Esophagus (tissue), 2 donors: Measurements from ENCODE around the gene MYH6. TPM values are rescaled to one million over a fixed set of nuclear protein-coding genes. Genes with fewer than 3 reads are reported as not detected.

Experiments used
- H3K27ac ChIP-seq, 2 donors: one replicate each; pipeline ENCODE4 v1.5.1; 2013; ENCODE audit warnings: low read depth in 2 of 2, mild to moderate bottlenecking in 2 of 2, inconsistent platforms in 1 of 2, low read length in 1 of 2, moderate library complexity in 1 of 2
- H3K27me3 ChIP-seq, 2 donors: one replicate each; pipeline ENCODE4 v1.6.1; 2013; ENCODE audit warnings: low read length in 2 of 2, control low read depth in 1 of 2, mild to moderate bottlenecking in 1 of 2; ENCODE audit not compliant: insufficient read depth in 2 of 2, control insufficient read depth in 1 of 2
- H3K36me3 ChIP-seq, 2 donors: one replicate each; pipeline ENCODE4 v1.6.1; 2013; ENCODE audit warnings: low read length in 1 of 2; ENCODE audit not compliant: control insufficient read depth in 2 of 2, insufficient read depth in 2 of 2
- H3K4me1 ChIP-seq, 2 donors: one replicate each; pipeline ENCODE4 v1.6.1; 2013; ENCODE audit warnings: low read length in 1 of 2; ENCODE audit not compliant: control insufficient read depth in 2 of 2, insufficient read depth in 2 of 2
- H3K4me3 ChIP-seq, 2 donors: one replicate each; pipeline ENCODE4 v1.5.1; 2013; ENCODE audit warnings: low read length in 2 of 2, mild to moderate bottlenecking in 2 of 2, low read depth in 1 of 2, moderate library complexity in 1 of 2
- H3K9me3 ChIP-seq, 2 donors: one replicate each; pipeline ENCODE4 v1.6.1; 2013; ENCODE audit warnings: mild to moderate bottlenecking in 2 of 2, low read depth in 1 of 2, low read length in 1 of 2, moderate library complexity in 1 of 2; ENCODE audit not compliant: control insufficient read depth in 2 of 2, insufficient read depth in 1 of 2
- WGBS, 2 donors: extraction: QIAGEN DNeasy Blood & Tissue Kit; methylation state at CpG; one replicate each; pipeline ENCODE4 v1.1.7; 2013; 5-methylcytosine and 5-hydroxymethylcytosine counted together
- polyA plus RNA-seq, 2 donors: library from polyadenylated mRNA; stranded (reverse); fragments of 200-250 nt; gene quantifications; one replicate each; pipeline ENCODE4 v1.2.3, GENCODE V29; 2013
- donor health status: healthy with polysubstance abuse.
- donor health status: Bipolar disorder and iron deficiency.

MYH6 gene
- polyA plus RNA-seq, 2 donors, result 0.20 to 0.63 TPM

GRCh38 chr14:23355871-23356435 is 52.1 kb downstream of the MYH6 start:
- H3K27me3 ChIP-seq, result no peaks in the 10 kb centered on the region
- 83 to 86% methylated on average over 6 of the region's 6 CpGs for WGBS, 2 donors

GRCh38 chr14:23354990-23355389 is 53.1 kb downstream of the MYH6 start:
- no peak overlapping the region for H3K4me3 ChIP-seq
- no peak overlapping the region for H3K27ac ChIP-seq
- H3K4me1 ChIP-seq, result peaks cover 7 to 11% of the 10 kb centered on the region in 2 donors
- WGBS, 2 donors, result 84% methylated on average over 6 of the region's 6 CpGs
- no peaks in the 10 kb centered on the region for H3K27me3 ChIP-seq
- H3K9me3 ChIP-seq, result no peaks in the 10 kb centered on the region
- peaks cover 0 to 19% of the 10 kb centered on the region in 2 donors for H3K36me3 ChIP-seq

More at GRCh38 chr14:23355871-23356435, 52.1 kb downstream of the MYH6 start:
- Histone ChIP-seq H3K4me3 (no peak overlapping the region), H3K36me3 (peaks cover 0 to 26% of the 10 kb centered on the region in 2 donors), H3K9me3 (no peaks in the 10 kb centered on the region), H3K27ac (no peak overlapping the region), H3K4me1 (peaks cover 11 to 12% of the 10 kb centered on the region in 2 donors)

GRCh38 chr14:23353433-23353780 is 54.7 kb downstream of the MYH6 start:
- Histone ChIP-seq H3K27ac (no peak overlapping the region), H3K9me3 (no peaks in the 10 kb centered on the region), H3K27me3 (no peaks in the 10 kb centered on the region), H3K4me3 (no peak overlapping the region), H3K36me3 (peaks cover 0 to 9% of the 10 kb centered on the region in 2 donors), H3K4me1 (peaks cover 7 to 11% of the 10 kb centered on the region in 2 donors)
- 64 to 70% methylated on average over 5 of the region's 5 CpGs for WGBS, 2 donors

DNA sequence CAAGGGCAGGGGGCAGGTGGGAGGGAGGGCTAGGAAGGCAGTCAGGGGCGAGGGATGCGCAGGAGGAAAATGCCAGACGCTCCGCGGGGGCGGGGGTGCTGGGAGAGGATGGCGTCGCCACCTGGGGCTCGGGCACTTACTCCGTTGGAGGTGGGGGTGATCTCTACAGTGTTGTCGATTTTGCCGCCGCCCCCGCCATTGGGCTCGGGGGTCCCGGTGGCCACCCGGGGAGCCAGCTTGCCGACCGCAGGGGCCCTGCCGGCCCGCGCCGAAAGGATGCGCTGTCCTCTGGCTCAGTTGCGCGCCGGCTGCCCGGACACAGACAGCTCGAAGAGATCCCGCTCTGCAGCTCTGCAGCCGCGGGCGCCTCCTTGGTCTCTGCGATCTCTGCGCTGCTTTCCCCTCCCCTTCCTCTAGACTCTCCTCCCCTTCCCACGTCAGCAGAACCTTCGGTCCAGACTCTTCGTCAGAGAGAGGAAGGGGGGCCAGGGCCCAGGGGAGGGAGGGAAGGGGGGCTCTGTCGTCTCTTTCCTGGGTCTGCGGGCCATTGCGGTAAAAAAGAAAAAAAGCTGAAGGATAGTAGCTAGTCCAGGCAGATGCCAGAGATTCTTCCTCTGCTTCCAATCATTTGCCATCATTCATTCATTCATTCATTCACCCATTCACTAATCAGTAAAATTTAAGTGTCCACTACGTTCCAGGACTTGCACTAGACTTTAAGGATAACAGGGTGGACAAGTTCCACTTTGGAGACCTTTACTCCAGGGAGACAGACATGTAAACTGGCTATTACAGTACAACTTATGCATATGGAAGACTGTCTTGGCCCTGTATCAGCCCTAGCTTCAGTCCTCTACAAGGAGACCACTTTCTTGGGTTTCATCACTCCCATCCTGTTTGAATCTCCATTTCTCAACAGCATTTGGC is 55.3 kb downstream of the MYH6 start, which contains the start of gene SLC22A17:
SLC22A17 (minus strand) TSS at position 382 of the 927 bp plus-strand sequence.
- Histone ChIP-seq H3K36me3 (peaks cover 0 to 6% of the 10 kb centered on the region in 2 donors), H3K27me3 (no peaks in the 10 kb centered on the region), H3K4me1 (peaks cover 7 to 11% of the 10 kb centered on the region in 2 donors), H3K4me3 (peak within 1 kb of the TSS; percentile 20 to 52), H3K27ac (no peak within 1 kb of the TSS), H3K9me3 (no peaks in the 10 kb centered on the region)
- 1 to 2% methylated on average over 31 to 42 of the region's 42 CpGs for WGBS, 2 donors

- Histone ChIP-seq H3K27ac (no peak overlapping the region), H3K4me3 (peak overlapping the region; percentile 20 to 52)
Observed at GRCh38 chr14:23351681-23352505, 56.2 kb downstream of the MYH6 start.

DNA sequence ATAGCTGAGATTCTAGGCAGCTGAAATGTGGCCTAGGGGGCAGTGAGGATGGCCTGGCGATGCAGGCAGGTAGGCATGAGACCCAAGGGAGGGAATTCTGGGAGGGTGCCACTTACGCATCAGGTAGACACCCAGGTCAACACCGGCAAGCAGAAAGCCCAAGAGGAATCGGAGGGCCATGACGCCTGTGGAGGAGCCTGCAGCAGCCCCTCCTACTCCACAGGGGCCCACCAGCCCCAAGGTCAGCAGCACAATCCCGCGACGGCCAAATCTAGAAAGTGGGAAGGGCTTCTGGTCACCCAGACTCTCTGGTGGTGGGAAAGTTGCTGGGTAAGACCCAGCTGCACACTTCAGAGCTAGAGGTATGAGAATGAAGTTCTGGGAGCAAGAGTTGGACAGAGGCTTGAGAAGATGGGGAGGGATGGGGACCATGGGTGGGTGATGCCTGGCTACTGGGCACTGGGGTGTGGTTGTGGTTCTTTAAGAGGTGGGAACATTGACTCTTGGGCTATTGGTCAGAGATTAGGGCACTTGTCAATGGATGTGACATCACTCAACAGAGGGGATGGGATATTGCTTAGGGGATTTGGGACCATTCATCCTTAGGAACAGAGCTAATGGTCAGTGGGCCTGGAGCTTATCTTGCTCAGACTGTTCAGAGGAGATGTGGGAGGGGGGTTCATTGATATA is 58.8 kb downstream of the MYH6 start:
- 85 to 92% methylated on average over 8 of the region's 8 CpGs for WGBS, 2 donors
- Histone ChIP-seq H3K4me1 (peaks cover 7 to 11% of the 10 kb centered on the region in 2 donors), H3K4me3 (no peak overlapping the region)

More at GRCh38 chr14:23351681-23352505, 56.2 kb downstream of the MYH6 start:
- Histone ChIP-seq H3K4me1 (peaks cover 7 to 11% of the 10 kb centered on the region in 2 donors), H3K36me3 (no peaks in the 10 kb centered on the region), H3K27me3 (no peaks in the 10 kb centered on the region), H3K9me3 (no peaks in the 10 kb centered on the region)
- WGBS, 2 donors, result 10 to 12% methylated on average over 46 to 61 of the region's 61 CpGs

GRCh38 chr14:23348297-23348655 is 59.8 kb downstream of the MYH6 start:
- Histone ChIP-seq H3K4me1 (peaks cover 7 to 11% of the 10 kb centered on the region in 2 donors), H3K4me3 (no peak overlapping the region), H3K36me3 (no peaks in the 10 kb centered on the region), H3K9me3 (no peaks in the 10 kb centered on the region), H3K27ac (no peak overlapping the region), H3K27me3 (no peaks in the 10 kb centered on the region)
- WGBS, 2 donors, result 91 to 94% methylated on average over 6 of the region's 6 CpGs

More for the DNA sequence above, 58.8 kb downstream of the MYH6 start:
- H3K27ac ChIP-seq, result no peak overlapping the region
- H3K9me3 ChIP-seq, result no peaks in the 10 kb centered on the region
- no peaks in the 10 kb centered on the region for H3K27me3 ChIP-seq
- no peaks in the 10 kb centered on the region for H3K36me3 ChIP-seq

DNA sequence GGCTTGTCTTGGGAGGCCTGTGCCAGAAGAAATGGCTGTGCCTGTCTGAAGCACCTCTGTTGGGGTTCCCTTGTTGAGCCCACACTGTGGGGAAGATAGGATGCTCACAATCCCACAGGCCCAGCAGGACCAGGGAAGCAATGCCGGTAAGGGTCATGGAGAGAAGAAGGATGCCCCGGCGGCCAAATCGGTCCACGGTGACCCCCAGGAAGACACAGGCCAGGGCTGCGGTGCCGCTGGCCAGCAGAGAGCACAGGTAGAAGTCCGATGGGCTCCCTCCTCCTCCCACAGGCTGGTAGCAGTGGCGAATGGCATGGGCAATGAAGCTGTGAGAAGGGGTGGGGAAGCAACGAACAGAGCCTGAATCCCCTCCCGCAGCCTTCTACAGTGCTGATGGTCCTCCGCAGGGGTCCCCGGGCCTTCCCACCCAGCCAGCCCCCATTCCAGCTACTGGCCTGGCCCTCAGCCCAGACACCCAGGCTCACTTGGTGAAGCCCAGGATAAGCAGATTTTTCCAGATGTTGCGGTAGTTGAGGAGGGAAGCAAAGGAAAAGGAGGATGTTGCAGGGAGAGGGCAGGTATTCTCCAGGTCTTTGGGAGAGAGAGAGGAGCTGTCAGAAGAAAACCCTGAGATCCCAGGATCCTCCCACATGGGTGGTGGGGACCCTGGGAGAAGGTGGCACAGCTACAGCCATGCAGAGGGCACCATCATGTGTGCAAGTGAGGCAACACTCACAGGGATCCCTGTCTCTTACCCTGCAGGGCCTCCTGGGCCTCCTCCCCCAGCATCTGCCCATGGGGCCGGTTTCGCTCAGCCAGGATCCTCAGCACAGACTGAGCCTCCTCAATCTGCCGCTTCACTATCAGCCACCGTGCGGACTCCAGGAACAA is 60.4 kb downstream of the MYH6 start:
- no peak overlapping the region for H3K27ac ChIP-seq
- H3K4me1 ChIP-seq, result peaks cover 7 to 11% of the 10 kb centered on the region in 2 donors
- H3K36me3 ChIP-seq, result no peaks in the 10 kb centered on the region
- no peaks in the 10 kb centered on the region for H3K27me3 ChIP-seq
- H3K4me3 ChIP-seq, result no peak overlapping the region
- no peaks in the 10 kb centered on the region for H3K9me3 ChIP-seq
- 94% methylated on average over 18 to 19 of the region's 19 CpGs for WGBS, 2 donors
